HepG2 (cell line): ENCODE results near the gene GAL3ST2.

Experiments used
- RFX5 ChIP-seq: IDR thresholded peaks from 2 replicates; pipeline ENCODE4 v1.6.1; 2011; ENCODE audit warnings: low read depth, low read length, improper control_type of control experiment
- TAF1 ChIP-seq: sonication (generic); formaldehyde crosslinking; IDR thresholded peaks from 2 replicates; pipeline ENCODE4 v1.4.0; 2020; ENCODE audit warnings: missing genetic modification reagents
- ZNF343 ChIP-seq: sonication (generic); formaldehyde crosslinking; IDR thresholded peaks from 2 replicates; pipeline ENCODE4 v1.4.0; 2020; ENCODE audit warnings: mild to moderate bottlenecking, missing genetic modification reagents
- TF ChIP-seq, protein P1 (sequence below): sonication (generic); formaldehyde crosslinking; IDR thresholded peaks from 2 replicates; pipeline ENCODE4 v1.5.0; 2020; ENCODE audit warnings: mild to moderate bottlenecking, missing genetic modification reagents, moderate library complexity

DNA sequence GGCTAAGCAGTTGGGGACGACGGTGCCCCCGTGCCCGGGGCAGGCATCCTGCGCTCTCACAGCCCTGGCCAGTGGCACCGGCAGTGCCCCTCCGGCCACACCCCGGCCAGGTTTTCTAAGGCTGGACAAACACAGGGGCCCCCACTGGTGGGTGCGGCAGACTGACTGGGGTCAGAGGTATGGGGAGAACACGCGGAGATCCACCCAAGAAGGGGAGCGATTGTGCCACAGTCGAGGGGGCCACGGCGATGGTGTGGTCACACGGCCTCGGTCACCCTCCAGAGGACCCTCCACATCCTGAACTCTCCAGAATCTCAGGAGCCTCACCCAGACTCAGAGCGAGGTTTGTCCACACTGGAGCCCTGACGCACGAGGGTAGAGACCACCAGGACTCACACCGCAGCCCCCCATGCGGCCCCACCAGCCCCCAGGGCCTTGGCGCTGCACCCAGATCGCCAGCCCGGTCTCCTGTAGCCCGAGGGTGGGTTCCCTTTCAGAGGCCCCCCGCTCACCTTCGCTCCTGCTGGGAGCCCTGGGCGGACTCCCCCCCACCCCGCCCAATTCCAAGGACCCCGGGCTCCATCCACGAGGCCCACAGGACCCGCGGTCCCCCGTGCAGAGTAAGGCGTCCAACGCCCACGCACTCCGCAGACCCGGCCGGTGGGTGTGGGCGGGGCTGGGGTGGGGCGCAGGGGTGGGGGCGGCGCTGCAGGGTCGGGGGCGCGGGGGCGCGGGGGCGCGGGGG, 66.9 kb downstream of the GAL3ST2 start:
- TF ChIP-seq, protein P1, sequence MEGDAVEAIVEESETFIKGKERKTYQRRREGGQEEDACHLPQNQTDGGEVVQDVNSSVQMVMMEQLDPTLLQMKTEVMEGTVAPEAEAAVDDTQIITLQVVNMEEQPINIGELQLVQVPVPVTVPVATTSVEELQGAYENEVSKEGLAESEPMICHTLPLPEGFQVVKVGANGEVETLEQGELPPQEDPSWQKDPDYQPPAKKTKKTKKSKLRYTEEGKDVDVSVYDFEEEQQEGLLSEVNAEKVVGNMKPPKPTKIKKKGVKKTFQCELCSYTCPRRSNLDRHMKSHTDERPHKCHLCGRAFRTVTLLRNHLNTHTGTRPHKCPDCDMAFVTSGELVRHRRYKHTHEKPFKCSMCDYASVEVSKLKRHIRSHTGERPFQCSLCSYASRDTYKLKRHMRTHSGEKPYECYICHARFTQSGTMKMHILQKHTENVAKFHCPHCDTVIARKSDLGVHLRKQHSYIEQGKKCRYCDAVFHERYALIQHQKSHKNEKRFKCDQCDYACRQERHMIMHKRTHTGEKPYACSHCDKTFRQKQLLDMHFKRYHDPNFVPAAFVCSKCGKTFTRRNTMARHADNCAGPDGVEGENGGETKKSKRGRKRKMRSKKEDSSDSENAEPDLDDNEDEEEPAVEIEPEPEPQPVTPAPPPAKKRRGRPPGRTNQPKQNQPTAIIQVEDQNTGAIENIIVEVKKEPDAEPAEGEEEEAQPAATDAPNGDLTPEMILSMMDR (CRISPR knock-in tag) = no peak
- no peak for TF ChIP-seq TAF1 (CRISPR knock-in tag)
- no peak for TF ChIP-seq ZNF343 (CRISPR knock-in tag)
- no peak for TF ChIP-seq RFX5
